ENCODE results near the gene ABCC5. TPM values are rescaled to one million over a fixed set of nuclear protein-coding genes. Genes with fewer than 3 reads are reported as not detected.

Gene ABCC5
- total and polyA plus RNA-seq, 2 of the 8 experiments (the other 6 are each of a cell fraction or from before 2014, with no cell fraction given): 25.3 to 40.8 TPM

- Histone ChIP-seq H2BK5ac (ENCODE audit: low read depth, low read length) (no peak overlapping the region), H3K9me3 (ENCODE audit: insufficient read depth in 2 of 2, low read depth in 1 of 2, low read length in 1 of 2) (no peaks in the 10 kb centered on the region), H3K9ac (replicated peaks in 1 of 4; ENCODE audit: extremely low read depth in 1 of 4, low read depth in 3 of 4, low read length in 3 of 4) (no peak overlapping the region), H3K36me3 (ENCODE audit: control insufficient read depth in 2 of 4, insufficient read depth in 4 of 4, low read length in 3 of 4) (peaks cover 3 to 35% (median 12%) of the 10 kb centered on the region in 4 experiments; a peak in 7 of 8 replicates), H3K23me2 (ENCODE audit: low read depth, low read length) (no peaks in the 10 kb centered on the region), H3K14ac (ENCODE audit: insufficient read length) (no peak overlapping the region), H3K18ac (ENCODE audit: extremely low read depth, low read length) (no peak overlapping the region), H2BK20ac (ENCODE audit: low read length) (no peak overlapping the region), H4K5ac (ENCODE audit: insufficient read length, low read depth, low read length) (no peak overlapping the region), H3K4me3 (ENCODE audit: extremely low read depth in 1 of 4, insufficient read depth in 2 of 4, low read depth in 3 of 4, low read length in 4 of 4) (no peak overlapping the region), H2BK120ac (replicated peaks; ENCODE audit: low read depth, low read length) (no peak overlapping the region), H3K27me3 (replicated peaks in 1 of 4; ENCODE audit: control insufficient read depth in 3 of 4, extremely low read depth in 1 of 4, insufficient read depth in 3 of 4, low read length in 3 of 4) (no peaks in the 10 kb centered on the region), H2BK15ac (ENCODE audit: low read length) (no peak overlapping the region), H4K20me1 (replicated peaks in 1 of 2; ENCODE audit: control insufficient read depth in 1 of 2, insufficient read depth in 2 of 2, low read length in 2 of 2) (peaks cover 0 to 2% of the 10 kb centered on the region in 2 experiments), H2AK5ac (ENCODE audit: low read depth, low read length) (no peak overlapping the region), H4K8ac (ENCODE audit: extremely low read depth, insufficient read depth, low read length) (no peak overlapping the region), H3K79me2 (ENCODE audit: control insufficient read depth in 1 of 2, insufficient read depth in 2 of 2, low read length in 2 of 2) (no peaks in the 10 kb centered on the region), H3K56ac (replicated peaks; ENCODE audit: insufficient read length, low read depth, low read length) (no peak overlapping the region), H2BK12ac (ENCODE audit: low read depth, low read length) (no peak overlapping the region), H2AFZ (ENCODE audit: low read length) (no peak overlapping the region), H3K27ac (ENCODE audit: low read depth, low read length) (no peak overlapping the region), H3K4ac (replicated peaks; ENCODE audit: insufficient read length, low read depth, low read length) (no peak overlapping the region), H4K91ac (replicated peaks; ENCODE audit: insufficient read length, low read length) (no peak overlapping the region), H3K23ac (ENCODE audit: insufficient read length) (no peak overlapping the region), H3K4me1 (replicated peaks in 1 of 4; ENCODE audit: control insufficient read depth in 3 of 4, insufficient read depth in 4 of 4, low read length in 3 of 4) (no peaks in the 10 kb centered on the region), H3K4me2 (ENCODE audit: insufficient read depth in 1 of 2, low read depth in 2 of 2, low read length in 2 of 2) (no peak overlapping the region), H3K79me1 (ENCODE audit: low read depth, low read length) (no peaks in the 10 kb centered on the region)
- FAIRE-seq (no peak), DNase-seq (ENCODE audit: low read depth in 1 of 2, low spot score in 2 of 2) (no peak)
- ChIA-PET POLR2A (ENCODE audit: partially characterized antibody) (no interaction called here), CTCF (ENCODE audit: partially characterized antibody) (interaction anchor here (0.7 to 1.4 kb wide), 2 partner anchors 37 to 168 kb away, joined by 3 to 4 read pairs; no protein-coding TSS in a partner anchor)
- 78% methylated on average over 2 of the region's 2 CpGs; no CpG with 5 or more reads in 1 of the 2 experiments for WGBS, 2 experiments (ENCODE audit: extremely low coverage in 1 of 2, insufficient coverage in 1 of 2, insufficient read length in 1 of 2, insufficient replicate concordance in 2 of 2, low coverage in 1 of 2, low lambda C conversion rate in 2 of 2, missing lambda C conversion rate in 1 of 2)
- TF ChIP-seq SP1 (IDR thresholded peaks at IDR 0.05; ENCODE audit: low read depth, low read length) (no peak), HDAC2 (IDR thresholded peaks at IDR 0.05; ENCODE audit: borderline replicate concordance in 1 of 2, low read depth in 2 of 2, low read length in 2 of 2) (no peak), CBX5 (IDR thresholded peaks at IDR 0.05; ENCODE audit: low read depth, low read length) (no peak), CTBP2 (IDR thresholded peaks at IDR 0.05; ENCODE audit: borderline replicate concordance, insufficient read depth, insufficient read length, low read length) (no peak)
Measured at GRCh38 chr3:183941216-183941615, 76.5 kb downstream of the ABCC5 start.

Data from H1 (cell line).